ENCODE data around the gene HAO2. TPM values are rescaled to one million over a fixed set of nuclear protein-coding genes. Genes with fewer than 3 reads are reported as not detected.

The HAO2 gene
- total RNA-seq, 2 experiments from 2014 or later, result not detected

GRCh38 chr1:119361620-119362344, 6.8 kb upstream of the HAO2 start:
- no peaks in the 10 kb centered on the region for H3K36me3 Mint-ChIP-seq (ENCODE audit: low read depth)
- no peak for ATAC-seq (ENCODE audit: poor library complexity)
- no peak overlapping the region for H3K27ac Mint-ChIP-seq
- POLR2A ChIA-PET, result no interaction called here
- no peaks in the 10 kb centered on the region for H3K9me3 Mint-ChIP-seq
- Histone ChIP-seq H3K9me3 (ENCODE audit: control insufficient read depth in 1 of 2, insufficient read depth in 1 of 2, low read length in 2 of 2) (no peaks in the 10 kb centered on the region), H3K36me3 (ENCODE audit: insufficient read depth, low read length) (no peaks in the 10 kb centered on the region), H3K27ac (ENCODE audit: low read depth in 1 of 2, low read length in 2 of 2) (no peak overlapping the region), H3K4me3 (ENCODE audit: low read length) (no peak overlapping the region), H3K27me3 (ENCODE audit: control insufficient read depth in 1 of 2, insufficient read depth in 2 of 2, low read length in 2 of 2) (peaks cover 0 to 5% of the 10 kb centered on the region in 2 experiments), H3K4me1 (ENCODE audit: insufficient read depth, low read length) (no peaks in the 10 kb centered on the region)
- intact Hi-C loops (cut with DNase I, micrococcal nuclease), result no loop called here
- no peak for DNase-seq
- no peak overlapping the region for H3K4me3 Mint-ChIP-seq
- no peaks in the 10 kb centered on the region for H3K4me1 Mint-ChIP-seq (ENCODE audit: low read depth)
- CTCF ChIA-PET, result no interaction called here
- TF ChIP-seq CTCF (IDR thresholded peaks at IDR 0.05), result no peak
- H3K27me3 Mint-ChIP-seq, result peaks cover 22% of the 10 kb centered on the region

GRCh38 chr1:119363162-119363561, 5.4 kb upstream of the HAO2 start:
- POLR2A ChIA-PET, result no interaction called here
- DNase-seq (no peak), ATAC-seq (ENCODE audit: poor library complexity) (no peak)
- Mint-ChIP-seq H3K4me1 (ENCODE audit: low read depth) (no peaks in the 10 kb centered on the region), H3K9me3 (no peaks in the 10 kb centered on the region), H3K27me3 (peaks cover 22% of the 10 kb centered on the region), H3K27ac (no peak overlapping the region), H3K36me3 (ENCODE audit: low read depth) (no peaks in the 10 kb centered on the region), H3K4me3 (no peak overlapping the region)
- H3K4me3 ChIP-seq (ENCODE audit: low read length), result no peak overlapping the region
- no peaks in the 10 kb centered on the region for H3K36me3 ChIP-seq (ENCODE audit: insufficient read depth, low read length)
- CTCF ChIA-PET, result no interaction called here
- no peak for TF ChIP-seq CTCF (IDR thresholded peaks at IDR 0.05)
- intact Hi-C loops (cut with DNase I, micrococcal nuclease), result no loop called here
- H3K27me3 ChIP-seq (ENCODE audit: control insufficient read depth in 1 of 2, insufficient read depth in 2 of 2, low read length in 2 of 2), result peaks cover 0 to 5% of the 10 kb centered on the region in 2 experiments
- H3K4me1 ChIP-seq (ENCODE audit: insufficient read depth, low read length), result no peaks in the 10 kb centered on the region
- H3K9me3 ChIP-seq (ENCODE audit: control insufficient read depth in 1 of 2, insufficient read depth in 1 of 2, low read length in 2 of 2), result no peaks in the 10 kb centered on the region
- no peak overlapping the region for H3K27ac ChIP-seq (ENCODE audit: low read depth in 1 of 2, low read length in 2 of 2)

GRCh38 chr1:119364640-119365039, 3.9 kb upstream of the HAO2 start:
- DNase-seq, result no peak
- no peak overlapping the region for H3K27ac Mint-ChIP-seq
- Histone ChIP-seq H3K4me3 (ENCODE audit: low read length) (no peak overlapping the region), H3K4me1 (ENCODE audit: insufficient read depth, low read length) (no peaks in the 10 kb centered on the region), H3K36me3 (ENCODE audit: insufficient read depth, low read length) (no peaks in the 10 kb centered on the region), H3K27ac (ENCODE audit: low read depth in 1 of 2, low read length in 2 of 2) (no peak overlapping the region), H3K27me3 (ENCODE audit: control insufficient read depth in 1 of 2, insufficient read depth in 2 of 2, low read length in 2 of 2) (peaks cover 0 to 5% of the 10 kb centered on the region in 2 experiments), H3K9me3 (ENCODE audit: control insufficient read depth in 1 of 2, insufficient read depth in 1 of 2, low read length in 2 of 2) (no peaks in the 10 kb centered on the region)
- H3K27me3 Mint-ChIP-seq, result peaks cover 23% of the 10 kb centered on the region
- intact Hi-C loops (cut with DNase I, micrococcal nuclease), result no loop called here
- no peak overlapping the region for H3K4me3 Mint-ChIP-seq
- no peaks in the 10 kb centered on the region for H3K9me3 Mint-ChIP-seq
- ChIA-PET POLR2A (no interaction called here), CTCF (no interaction called here)
- H3K36me3 Mint-ChIP-seq (ENCODE audit: low read depth), result no peaks in the 10 kb centered on the region
- no peak for ATAC-seq (ENCODE audit: poor library complexity)
- no peak for TF ChIP-seq CTCF (IDR thresholded peaks at IDR 0.05)
- H3K4me1 Mint-ChIP-seq (ENCODE audit: low read depth), result no peaks in the 10 kb centered on the region
